Measurements from ENCODE around the gene ZSCAN30. TPM values are rescaled to one million over a fixed set of nuclear protein-coding genes. Genes with fewer than 3 reads are reported as not detected.
A peak's percentile ranks its signal among the peaks of the same experiment; 100 is the strongest.

ZSCAN30 gene
- total and polyA plus RNA-seq, 10 of the 15 experiments (the other 5 are each of a cell fraction or from before 2014, with no cell fraction given): 2.7 to 15.7 (median 11.2) TPM

- TF ChIP-seq BCLAF1 (IDR thresholded peaks at IDR 0.05): no peak
- no peak for TF ChIP-seq ZNF622 (IDR thresholded peaks at IDR 0.05)
- TF ChIP-seq ZBED1 (IDR thresholded peaks at IDR 0.05; ENCODE audit: borderline replicate concordance): no peak
- TF ChIP-seq ZBTB4 (CRISPR knock-in tag; IDR thresholded peaks at IDR 0.05): no peak
- TF ChIP-seq BHLHE40 (IDR thresholded peaks at IDR 0.05; ENCODE audit: borderline replicate concordance in 1 of 2, low read depth in 2 of 2, low read length in 1 of 2): peak in 1 of 2 experiments; percentile 71; a peak in 2 of 4 replicates
- TF ChIP-seq MYC (IDR thresholded peaks at IDR 0.05; ENCODE audit: insufficient read depth, insufficient read length, insufficient replicate concordance, low read length, severe bottlenecking): no peak
- TF ChIP-seq TCF12 (IDR thresholded peaks at IDR 0.05; ENCODE audit: low read depth, low read length): no peak
- no peak for TF ChIP-seq CBX3 (IDR thresholded peaks at IDR 0.05; ENCODE audit: borderline replicate concordance, low read depth)
- TF ChIP-seq CREB1 (IDR thresholded peaks at IDR 0.05; ENCODE audit: low read depth): peak; percentile 80; the same call in 1 of the 2 replicates
- TF ChIP-seq MTA3 (IDR thresholded peaks at IDR 0.05; ENCODE audit: borderline replicate concordance, low read length): no peak; the same call in 1 of the 2 replicates
- TF ChIP-seq SMARCA5 (IDR thresholded peaks at IDR 0.05): 0 out of 2 replicates have a peak, but pooled peaks have one; percentile 8
- no peak for TF ChIP-seq NR2C1 (IDR thresholded peaks at IDR 0.05)
- TF ChIP-seq WRNIP1 (IDR thresholded peaks at IDR 0.05; ENCODE audit: borderline replicate concordance, low read depth, low read length): no peak
- TF ChIP-seq MEF2B (IDR thresholded peaks at IDR 0.05; ENCODE audit: partially characterized antibody, poor library complexity, severe bottlenecking): no peak
- no peak for TF ChIP-seq SRF (IDR thresholded peaks at IDR 0.05; ENCODE audit: low read depth in 2 of 2, low read length in 2 of 2)
- peak; percentile 87 for TF ChIP-seq ZBTB40 (IDR thresholded peaks at IDR 0.05; ENCODE audit: borderline replicate concordance)
- TF ChIP-seq MEF2A (IDR thresholded peaks at IDR 0.05; ENCODE audit: insufficient read depth, low read depth, low read length): 0 out of 2 replicates have a peak, but pooled peaks have one; percentile 2
- no peak for TF ChIP-seq CEBPB (IDR thresholded peaks at IDR 0.05; ENCODE audit: borderline replicate concordance in 1 of 2, low read depth in 2 of 2, low read length in 2 of 2)
- TF ChIP-seq CHD2 (IDR thresholded peaks at IDR 0.05; ENCODE audit: borderline replicate concordance, low read depth, low read length): no peak; the same call in 1 of the 2 replicates
Observed at GRCh38 chr18:35240664-35241447, 49.2 kb downstream of the ZSCAN30 start, which contains the start of gene ZNF397 (continued).

Measured in GM12878 (cell line).